ENCODE results near the gene VARS2. TPM values are rescaled to one million over a fixed set of nuclear protein-coding genes. Genes with fewer than 3 reads are reported as not detected.

The VARS2 gene
- total RNA-seq, 2 donors from 2014 or later: 12.1 to 13.6 TPM

DNA sequence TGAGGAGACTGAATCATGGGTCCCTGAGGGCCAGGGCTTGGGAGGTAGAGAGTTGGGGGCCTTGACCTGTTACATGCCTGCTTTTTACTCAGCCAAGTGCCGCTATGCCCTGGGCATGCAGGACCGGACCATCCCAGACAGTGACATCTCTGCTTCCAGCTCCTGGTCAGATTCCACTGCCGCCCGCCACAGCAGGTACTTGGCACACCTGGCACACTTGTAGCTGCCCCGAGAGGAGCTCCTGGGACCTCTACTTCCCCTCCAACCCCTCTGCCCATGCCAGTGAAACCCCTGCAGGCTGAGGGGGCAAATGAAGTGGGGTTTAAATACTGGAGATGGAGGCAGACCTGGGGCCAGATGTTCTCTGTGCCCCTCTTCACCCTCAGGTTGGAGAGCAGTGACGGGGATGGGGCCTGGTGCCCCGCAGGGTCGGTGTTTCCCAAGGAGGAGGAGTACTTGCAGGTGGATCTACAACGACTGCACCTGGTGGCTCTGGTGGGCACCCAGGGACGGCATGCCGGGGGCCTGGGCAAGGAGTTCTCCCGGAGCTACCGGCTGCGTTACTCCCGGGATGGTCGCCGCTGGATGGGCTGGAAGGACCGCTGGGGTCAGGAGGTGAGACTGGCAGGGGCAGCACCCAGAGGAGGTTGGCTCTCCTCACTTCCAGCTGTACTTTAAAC is 25.1 kb upstream of the VARS2 start:
- H3K27me3 ChIP-seq: no peaks in the 10 kb centered on the region
- peaks cover 0 to 37% of the 10 kb centered on the region in 2 donors for H3K4me1 ChIP-seq
- no peak for DNase-seq (ENCODE audit: low spot score)
- no peak overlapping the region for H3K4me3 ChIP-seq
- peaks cover 34% of the 10 kb centered on the region for H3K36me3 ChIP-seq
- TF ChIP-seq, protein P1, sequence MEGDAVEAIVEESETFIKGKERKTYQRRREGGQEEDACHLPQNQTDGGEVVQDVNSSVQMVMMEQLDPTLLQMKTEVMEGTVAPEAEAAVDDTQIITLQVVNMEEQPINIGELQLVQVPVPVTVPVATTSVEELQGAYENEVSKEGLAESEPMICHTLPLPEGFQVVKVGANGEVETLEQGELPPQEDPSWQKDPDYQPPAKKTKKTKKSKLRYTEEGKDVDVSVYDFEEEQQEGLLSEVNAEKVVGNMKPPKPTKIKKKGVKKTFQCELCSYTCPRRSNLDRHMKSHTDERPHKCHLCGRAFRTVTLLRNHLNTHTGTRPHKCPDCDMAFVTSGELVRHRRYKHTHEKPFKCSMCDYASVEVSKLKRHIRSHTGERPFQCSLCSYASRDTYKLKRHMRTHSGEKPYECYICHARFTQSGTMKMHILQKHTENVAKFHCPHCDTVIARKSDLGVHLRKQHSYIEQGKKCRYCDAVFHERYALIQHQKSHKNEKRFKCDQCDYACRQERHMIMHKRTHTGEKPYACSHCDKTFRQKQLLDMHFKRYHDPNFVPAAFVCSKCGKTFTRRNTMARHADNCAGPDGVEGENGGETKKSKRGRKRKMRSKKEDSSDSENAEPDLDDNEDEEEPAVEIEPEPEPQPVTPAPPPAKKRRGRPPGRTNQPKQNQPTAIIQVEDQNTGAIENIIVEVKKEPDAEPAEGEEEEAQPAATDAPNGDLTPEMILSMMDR (IDR thresholded peaks at IDR 0.05): no peak
- H3K27ac ChIP-seq: peak overlapping the region; percentile 11 to 24
- no peaks in the 10 kb centered on the region for H3K9me3 ChIP-seq

DNA sequence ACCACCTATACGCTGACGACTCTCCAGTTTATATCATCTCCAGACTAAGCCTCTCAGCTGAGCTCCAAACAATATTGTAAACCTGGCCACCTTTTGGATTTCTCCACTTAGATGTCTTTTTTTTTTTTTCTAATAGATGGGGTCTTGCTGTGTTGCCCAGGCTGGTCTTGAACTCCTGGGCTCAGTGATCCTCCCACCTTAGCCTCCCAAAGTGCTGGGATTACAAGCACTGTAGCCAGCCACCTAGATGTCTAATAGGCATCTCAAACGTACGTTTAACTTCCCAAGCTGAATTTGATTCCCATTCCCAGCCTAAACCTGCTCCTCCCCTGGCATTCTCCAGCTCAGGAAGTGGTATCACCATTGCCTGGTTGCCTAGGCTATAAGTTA is 24.5 kb upstream of the VARS2 start:
- no peak for DNase-seq (ENCODE audit: low spot score)
- Histone ChIP-seq H3K27ac (no peak overlapping the region), H3K27me3 (no peaks in the 10 kb centered on the region), H3K4me1 (peaks cover 0 to 37% of the 10 kb centered on the region in 2 donors), H3K36me3 (peaks cover 39% of the 10 kb centered on the region), H3K4me3 (no peak overlapping the region), H3K9me3 (no peaks in the 10 kb centered on the region)
- TF ChIP-seq, protein P1 (IDR thresholded peaks at IDR 0.05): no peak

DNA sequence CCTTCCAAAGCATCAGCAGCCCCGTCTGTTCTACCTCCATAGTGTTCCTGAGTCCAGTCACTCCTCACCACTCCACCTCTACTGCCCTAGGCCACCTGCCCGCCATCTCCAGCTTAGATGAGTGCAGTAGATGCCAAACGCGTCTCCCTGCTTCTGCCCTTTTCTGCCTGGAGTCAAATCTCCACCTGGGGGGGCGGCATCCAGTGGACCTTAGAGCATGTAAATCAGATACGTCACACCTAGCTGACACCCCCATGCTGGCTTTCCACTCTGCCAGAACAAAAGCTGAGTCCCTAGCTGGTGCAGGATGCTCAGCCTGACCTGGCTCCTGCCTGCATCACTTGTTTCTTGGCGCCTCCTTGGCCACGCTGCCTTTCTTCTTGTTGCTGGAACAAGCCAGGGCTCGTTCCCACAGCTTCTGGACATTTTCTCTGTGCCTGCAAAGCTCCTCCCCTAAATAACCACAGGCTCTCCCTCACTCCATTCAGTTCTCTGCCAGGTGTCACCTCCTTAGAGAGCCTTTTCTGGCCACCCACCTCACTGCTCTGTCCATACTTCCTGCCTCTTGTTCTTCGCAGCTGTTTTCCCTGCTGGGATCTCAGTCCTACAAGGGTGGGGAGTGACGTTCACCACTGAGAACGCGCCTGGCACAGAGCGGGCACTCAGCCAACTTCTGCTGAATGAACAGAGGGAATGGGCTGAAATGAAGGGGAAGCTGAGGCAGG is 24.0 kb upstream of the VARS2 start:
- Histone ChIP-seq H3K27me3 (no peaks in the 10 kb centered on the region), H3K27ac (no peak overlapping the region), H3K36me3 (peaks cover 44% of the 10 kb centered on the region), H3K4me1 (peaks cover 0 to 32% of the 10 kb centered on the region in 2 donors), H3K9me3 (no peaks in the 10 kb centered on the region), H3K4me3 (no peak overlapping the region)
- DNase-seq (ENCODE audit: low spot score): no peak
- TF ChIP-seq, protein P1 (IDR thresholded peaks at IDR 0.05): no peak

DNA sequence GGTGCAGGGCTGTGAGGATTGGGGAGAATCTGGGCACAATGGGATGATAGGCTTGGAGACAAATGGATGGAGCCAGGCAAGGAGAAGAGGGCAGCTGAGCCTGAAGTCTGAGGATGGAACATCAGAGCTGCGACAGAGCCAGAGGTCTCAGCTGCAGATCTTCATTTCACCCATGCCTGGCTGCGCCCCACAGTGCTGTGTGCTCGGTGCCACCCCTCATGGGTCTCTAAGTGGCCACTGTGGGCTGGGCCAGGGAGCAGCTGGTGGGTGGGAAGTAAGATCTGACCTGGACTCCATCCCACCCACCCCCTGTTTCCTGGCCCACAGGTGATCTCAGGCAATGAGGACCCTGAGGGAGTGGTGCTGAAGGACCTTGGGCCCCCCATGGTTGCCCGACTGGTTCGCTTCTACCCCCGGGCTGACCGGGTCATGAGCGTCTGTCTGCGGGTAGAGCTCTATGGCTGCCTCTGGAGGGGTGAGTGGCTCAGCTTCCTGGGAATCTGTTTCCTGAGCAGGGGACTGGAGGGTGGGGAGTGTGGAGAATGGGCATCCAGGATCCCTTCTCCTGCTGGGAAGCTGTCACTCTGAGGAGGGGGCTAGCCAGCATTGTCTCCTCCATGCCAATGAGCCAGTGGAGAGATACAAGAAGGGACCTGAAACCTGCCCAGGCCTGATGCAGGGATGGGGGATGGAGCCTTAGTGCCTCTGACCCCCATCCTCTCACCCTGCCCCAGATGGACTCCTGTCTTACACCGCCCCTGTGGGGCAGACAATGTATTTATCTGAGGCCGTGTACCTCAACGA is 23.2 kb upstream of the VARS2 start:
- TF ChIP-seq, protein P1 (IDR thresholded peaks at IDR 0.05): no peak
- Histone ChIP-seq H3K4me1 (peaks cover 0 to 24% of the 10 kb centered on the region in 2 donors), H3K27ac (no peak overlapping the region), H3K4me3 (no peak overlapping the region), H3K36me3 (peaks cover 51% of the 10 kb centered on the region), H3K27me3 (no peaks in the 10 kb centered on the region), H3K9me3 (no peaks in the 10 kb centered on the region)
- no peak for DNase-seq (ENCODE audit: low spot score)

DNA sequence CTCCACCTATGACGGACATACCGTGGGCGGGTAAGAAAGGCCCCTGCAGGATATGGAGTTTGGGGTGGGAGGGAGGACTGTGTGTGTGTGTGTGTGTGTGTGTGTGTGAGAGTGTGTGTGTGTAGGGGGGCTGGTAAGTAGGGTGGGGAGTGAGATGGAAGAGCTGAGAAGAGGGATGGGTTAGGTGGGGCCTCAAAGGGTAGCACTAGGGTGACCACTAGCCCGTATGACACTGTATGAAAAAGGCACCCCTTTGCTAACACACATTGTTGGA is 22.7 kb upstream of the VARS2 start:
- TF ChIP-seq, protein P1 (IDR thresholded peaks at IDR 0.05): no peak
- Histone ChIP-seq H3K4me1 (peaks cover 0 to 19% of the 10 kb centered on the region in 2 donors), H3K36me3 (peaks cover 57% of the 10 kb centered on the region), H3K9me3 (no peaks in the 10 kb centered on the region), H3K27me3 (no peaks in the 10 kb centered on the region), H3K4me3 (no peak overlapping the region), H3K27ac (no peak overlapping the region)
- DNase-seq (ENCODE audit: low spot score): no peak
